Measurements from ENCODE around the gene STAMBPL1.

The STAMBPL1 gene

DNA sequence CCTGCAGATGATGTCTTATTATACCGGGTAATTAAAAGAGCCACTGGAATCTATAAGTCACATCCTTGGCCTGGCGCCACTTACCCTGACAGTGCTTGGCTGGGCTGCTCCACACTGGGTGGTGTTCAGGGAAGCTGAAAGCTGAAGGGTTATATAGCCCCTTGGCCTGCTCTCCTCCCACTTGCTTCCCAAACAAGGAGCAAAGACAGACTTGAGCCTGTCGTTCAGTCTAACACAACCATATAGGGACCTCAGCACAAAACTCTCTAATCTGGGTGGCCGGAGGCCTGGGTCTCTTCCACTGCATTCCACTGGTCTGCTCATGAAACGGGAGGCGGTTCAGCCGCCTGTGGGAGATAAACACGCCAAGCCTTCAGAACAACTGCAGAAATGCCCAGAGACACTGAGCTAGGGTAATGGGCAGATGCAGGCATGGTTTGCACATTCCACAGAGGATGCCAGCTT is 72.6 kb downstream of the STAMBPL1 start, which contains the start of gene ACTA2:
Gene ACTA2, minus strand, starts transcription at position 127 of the 465 bp plus-strand sequence. CDS start 3,843 bp downstream, outside the sequence.
- DNase-seq (ENCODE audit: low spot score), result no peak

DNA sequence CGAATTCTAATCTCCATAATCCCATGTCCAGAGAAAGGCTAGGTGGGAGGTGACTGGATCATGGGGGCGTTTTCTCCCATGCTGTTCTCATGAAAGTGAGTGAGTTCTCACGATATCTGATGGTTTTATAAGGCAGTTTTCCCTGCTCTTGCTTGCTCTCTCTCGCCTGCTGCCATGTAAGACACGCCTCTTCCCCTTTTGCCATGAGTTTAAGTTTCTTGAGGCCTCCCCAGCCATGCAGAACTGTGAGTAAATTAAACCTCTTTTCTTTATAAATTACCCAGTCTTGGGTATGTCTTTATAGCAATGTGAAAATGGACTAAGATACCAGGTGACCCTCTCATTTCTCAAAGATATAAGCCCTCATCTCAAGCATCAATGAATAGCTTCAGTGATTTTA is 73.6 kb downstream of the STAMBPL1 start:
- no peak for DNase-seq (ENCODE audit: low spot score)

DNA sequence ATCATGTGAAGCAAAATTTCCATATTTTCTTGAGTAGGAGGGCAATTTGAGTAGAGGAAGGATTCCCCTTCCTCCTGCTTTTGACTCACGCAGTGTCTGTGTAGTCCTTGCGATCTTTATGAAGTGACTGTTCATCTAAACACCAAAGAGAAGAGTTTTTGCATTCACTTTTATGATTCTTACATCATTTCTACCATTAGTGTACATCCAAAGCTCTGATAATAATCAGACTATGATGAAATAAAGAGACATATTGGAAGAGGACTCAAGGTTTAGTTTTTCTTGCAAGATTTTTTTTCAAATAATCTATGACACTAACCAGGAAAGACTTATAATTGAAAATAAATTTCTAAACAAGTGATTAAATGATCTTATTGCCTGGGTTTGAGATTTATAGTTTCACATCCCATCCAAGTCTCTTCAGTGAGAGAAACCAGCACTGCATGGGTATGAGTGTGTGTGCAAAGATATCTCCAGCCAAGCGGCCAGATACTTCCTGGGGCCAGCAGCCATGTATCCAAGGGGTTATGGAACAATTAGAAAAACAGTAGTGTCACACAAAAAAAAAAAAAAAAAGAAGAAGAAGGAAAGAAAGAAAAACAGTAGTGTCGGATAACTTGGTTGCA is 74.5 kb downstream of the STAMBPL1 start:
- DNase-seq (ENCODE audit: low spot score), result no peak

DNA sequence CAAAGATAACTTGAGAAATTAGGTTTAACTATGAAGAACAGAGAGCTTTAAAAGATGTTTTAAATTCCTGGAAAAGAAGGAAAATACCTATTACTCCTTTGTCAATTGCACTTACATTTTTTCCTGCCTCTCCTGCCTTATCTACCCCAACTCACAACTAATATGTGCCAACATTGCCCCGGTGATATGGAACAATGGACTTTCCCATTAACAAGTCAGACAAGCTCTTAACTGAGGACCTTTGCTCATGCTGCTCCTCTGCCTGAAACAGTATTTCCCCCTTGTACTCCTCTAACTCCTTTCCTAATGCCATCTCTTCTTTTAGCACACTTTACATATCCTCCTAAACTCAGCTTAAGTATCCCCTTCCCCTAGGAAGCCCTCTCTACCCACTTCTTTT is 77.3 kb downstream of the STAMBPL1 start:
- no peak for DNase-seq (ENCODE audit: low spot score)

DNA sequence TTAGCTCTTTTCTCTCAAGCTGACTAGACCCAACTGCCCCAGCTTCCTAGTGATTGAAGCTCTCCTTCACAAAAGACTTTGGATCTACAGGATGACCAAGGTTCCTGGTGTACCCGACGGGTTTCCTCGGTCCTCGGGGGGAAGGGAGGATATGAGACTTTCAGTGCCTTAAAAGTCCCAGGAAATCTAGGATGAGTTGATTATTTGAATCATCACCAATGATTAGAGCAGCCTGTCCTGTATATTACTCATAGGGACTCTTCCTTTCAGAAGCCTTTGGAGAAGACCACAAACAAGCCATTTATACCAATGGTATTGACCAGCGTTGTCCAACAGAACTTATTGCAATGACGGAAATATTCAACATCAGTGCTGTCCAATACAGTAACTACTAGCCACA is 78.7 kb downstream of the STAMBPL1 start:
- no peak for DNase-seq (ENCODE audit: low spot score)

DNA sequence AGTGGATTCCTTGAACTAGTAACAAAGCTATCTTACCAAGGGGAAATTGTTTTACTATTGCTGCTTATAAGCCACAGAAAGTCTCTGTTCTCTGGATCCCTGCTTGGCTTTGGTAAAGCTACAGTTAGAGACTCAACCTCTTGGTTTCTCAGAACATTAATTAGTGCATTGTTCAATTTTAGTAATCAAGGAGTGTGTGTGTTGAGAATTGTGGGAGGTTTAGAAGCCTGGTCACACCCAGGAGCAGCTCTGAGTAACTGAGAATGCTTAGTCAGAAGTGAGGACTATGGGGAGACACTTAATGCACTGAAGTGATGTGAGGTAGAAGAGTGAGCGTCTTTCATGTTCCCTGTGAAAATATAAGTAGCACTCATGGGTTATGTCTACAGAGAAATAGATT is 80.8 kb downstream of the STAMBPL1 start:
- no peak for DNase-seq (ENCODE audit: low spot score)

DNA sequence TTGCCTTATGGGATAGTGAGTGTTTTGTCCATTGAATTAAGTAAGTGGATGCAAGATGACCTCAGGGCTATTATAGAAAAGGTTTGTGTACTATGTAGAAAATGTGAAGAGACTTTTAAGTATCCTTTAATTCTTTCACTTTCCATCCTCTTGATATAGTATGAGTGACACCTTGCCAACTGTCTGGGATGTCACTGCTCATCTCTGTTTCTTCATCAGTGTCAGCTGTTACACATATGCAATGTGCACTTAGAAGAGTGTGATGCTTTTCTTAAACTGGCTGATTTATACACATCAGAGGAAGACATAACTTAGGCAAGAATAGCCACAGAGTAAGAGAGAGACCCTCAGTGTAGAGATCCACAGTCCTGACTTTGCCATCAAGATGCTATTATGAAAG is 81.2 kb downstream of the STAMBPL1 start:
- no peak for DNase-seq (ENCODE audit: low spot score)

DNA sequence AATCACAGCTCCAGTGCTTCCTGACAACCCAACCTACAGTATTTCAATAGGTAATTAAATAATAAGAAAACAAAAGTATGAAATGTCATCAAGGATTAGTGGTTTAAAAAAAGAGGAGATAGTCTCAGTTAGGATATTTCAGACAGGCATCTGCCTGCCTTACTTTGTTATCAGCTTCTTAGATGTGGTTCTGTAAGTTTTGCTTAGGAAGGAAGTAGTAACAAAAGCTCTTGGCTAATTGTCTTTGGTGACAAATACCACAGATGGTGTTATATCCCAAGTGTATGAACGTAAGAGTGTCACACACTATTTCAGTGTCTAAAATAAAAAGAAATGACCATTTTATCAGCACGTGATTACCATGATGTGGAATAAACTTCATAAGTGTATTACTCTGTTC is 82.3 kb downstream of the STAMBPL1 start:
- DNase-seq (ENCODE audit: low spot score), result peak; percentile 33

DNA sequence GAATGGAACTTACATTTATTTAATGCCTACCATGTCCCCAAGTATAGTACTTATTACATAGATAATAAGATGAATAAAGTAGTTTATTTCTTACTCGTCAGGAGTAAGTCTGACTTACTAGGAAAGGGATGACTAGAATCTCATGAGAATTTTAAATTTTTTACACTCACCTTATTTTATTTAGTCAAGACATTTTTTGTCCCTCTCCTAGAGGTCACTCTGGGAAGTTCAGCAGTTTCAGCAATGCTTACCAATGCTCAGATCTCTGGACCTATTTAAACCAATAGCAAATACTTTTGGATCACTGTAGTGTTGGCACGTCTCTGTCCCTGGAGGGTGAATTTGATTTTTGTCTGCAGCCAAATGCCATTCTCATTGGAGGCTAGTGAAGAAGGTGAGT is 83.3 kb downstream of the STAMBPL1 start:
- DNase-seq (ENCODE audit: low spot score), result no peak

DNA sequence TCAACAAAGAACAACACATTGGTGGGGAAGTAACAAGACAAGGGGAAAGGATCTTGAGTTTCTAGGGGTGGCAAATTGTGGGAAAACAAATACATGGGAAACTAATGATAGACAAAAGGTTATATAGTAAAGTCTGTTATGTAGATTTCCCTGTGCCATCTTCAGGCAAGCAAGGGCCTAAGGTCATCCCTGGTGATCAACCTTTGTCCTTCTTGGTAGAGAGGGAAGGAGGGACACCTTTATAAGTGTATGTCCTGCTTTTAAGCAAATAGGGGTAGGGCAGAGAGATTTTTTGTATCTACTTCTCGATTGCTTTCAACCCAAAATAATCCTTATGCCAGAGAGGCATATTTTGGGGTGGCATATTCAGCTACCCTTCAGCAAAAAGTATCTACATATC is 84.3 kb downstream of the STAMBPL1 start:
- no peak for DNase-seq (ENCODE audit: low spot score)

DNA sequence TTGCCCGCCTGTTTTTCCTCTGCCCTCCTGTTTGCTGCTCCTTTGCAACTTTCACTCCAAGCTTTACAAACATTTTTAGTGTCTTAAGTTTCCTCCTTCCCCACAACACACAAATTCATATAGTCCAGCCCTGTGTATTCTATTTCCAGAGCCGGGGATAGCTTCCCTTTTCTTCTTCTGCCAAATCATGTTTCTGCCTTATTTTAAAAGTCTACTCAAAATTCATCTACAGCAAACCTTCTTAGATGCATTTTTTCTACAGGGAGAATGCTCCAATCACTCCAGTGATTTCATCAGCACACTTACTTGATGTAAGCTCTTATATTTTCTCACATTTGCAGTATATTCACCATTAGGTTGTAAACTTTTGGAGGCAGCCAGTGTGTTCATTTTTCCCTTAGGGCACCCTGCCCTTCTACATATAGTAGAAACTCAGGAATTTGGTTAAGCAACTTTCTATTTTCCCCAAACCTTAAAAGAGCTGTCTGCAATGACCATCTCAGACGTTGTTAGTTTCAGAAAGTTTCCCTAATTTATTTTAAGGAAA is 84.9 kb downstream of the STAMBPL1 start:
- no peak for DNase-seq (ENCODE audit: low spot score)

DNA sequence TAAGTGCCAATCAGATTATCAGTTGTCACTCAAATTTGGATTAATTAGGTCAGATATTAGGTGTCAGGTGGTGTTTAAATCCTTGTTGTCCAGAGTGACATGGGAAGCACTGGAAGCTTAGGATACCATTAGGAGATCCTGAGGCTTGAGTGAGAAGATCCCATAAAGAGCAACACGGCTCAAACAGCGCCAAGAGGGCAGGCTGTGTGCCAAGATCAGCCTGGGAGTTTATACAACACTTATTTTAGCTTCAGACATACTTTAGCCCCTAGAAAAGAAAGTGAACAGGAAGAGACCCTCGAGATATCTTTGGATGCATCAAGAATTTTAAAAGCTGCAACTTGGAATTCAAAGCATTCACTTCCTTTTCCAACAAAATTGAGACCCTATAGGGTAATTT is 86.8 kb downstream of the STAMBPL1 start:
- DNase-seq (ENCODE audit: low spot score), result no peak

DNA sequence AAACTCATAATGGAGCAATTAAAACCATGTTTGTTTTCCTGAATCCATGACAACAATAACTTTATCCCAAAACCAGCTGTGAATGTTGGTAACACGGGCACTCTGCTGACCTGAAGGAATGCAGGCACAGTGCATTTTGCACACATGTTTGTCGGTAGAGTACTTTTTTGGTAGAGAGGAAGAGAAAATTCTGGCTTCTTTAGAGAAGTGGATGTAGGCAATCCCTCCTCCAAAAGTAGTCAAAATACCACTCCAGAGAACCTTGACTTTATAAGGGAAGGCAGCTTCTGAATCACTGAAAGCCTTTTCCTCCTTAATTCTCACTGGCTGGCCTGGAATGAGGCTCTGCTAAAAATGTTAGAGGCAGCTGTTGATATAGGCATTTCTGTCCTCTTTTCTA is 88.3 kb downstream of the STAMBPL1 start:
- DNase-seq (ENCODE audit: low spot score), result no peak

DNA sequence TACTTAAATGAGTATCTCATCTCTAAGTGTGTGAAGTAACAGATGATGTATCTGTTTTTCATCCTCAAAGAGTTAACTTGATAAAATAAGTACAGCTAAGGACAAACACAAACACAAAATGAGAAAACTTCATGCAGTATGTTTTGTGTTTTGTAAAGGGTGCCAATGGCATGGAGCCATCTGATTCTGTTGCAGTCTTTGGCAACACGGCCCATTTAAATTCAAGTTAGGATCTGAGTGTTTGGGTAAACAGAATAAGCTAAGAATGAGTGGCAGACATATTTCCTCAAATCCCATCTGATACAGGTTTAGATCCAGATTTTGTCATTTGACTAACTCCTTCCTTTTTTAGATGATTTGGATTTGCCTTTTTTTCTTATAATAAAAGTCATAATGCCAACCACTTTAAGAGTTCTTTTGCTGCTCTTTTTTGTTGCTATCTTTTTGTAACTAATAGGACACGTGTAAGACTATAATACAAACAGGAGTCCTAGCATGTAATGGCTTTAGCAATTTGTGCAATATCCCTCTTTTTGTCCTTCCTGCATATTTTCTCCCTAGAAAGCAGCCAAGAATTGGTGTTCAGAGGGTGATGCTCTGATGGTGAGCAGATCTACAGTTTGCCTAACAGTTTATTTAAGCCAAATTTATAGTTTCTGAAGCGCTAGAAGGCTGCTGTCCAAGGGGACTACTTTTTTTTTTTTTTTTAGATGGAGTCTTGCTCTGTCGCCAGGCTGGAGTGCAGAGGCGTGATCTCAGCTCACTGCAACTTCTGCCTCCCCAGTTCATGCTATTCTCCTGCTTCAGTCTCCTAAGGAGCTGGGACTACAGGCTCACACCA is 91.4 kb downstream of the STAMBPL1 start:
- no peak for DNase-seq (ENCODE audit: low spot score)
